Measurements from ENCODE around the gene ADH1C.
"Not testable (repeated sequence)": the region's sequence is repeated elsewhere in the genome, so short reads cannot be mapped to it uniquely, and the experiment has no call there.

Gene ADH1C

DNA sequence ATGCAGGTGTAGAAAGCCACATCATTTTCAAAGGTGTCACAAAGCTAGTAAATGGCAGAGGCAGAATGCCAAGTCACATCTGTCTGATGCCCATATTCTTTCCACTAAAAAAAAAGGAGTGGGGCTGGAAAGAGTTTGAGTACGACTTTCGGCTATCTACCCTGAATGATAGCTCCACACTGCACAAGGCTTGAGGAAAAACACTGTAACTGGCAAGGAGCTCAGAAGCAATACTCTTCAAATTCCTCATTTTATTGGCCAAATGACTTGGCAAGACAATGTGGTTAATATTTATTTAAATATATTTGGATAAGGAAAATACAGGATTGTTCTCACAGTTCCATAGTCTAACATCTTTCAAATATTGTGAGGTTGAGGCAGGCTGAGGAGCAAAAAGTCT is 5.4 kb upstream of the ADH1C start:
- no peak for TF ChIP-seq CTCF (IDR thresholded peaks at IDR 0.05; ENCODE audit: low read depth, low read length)
- TF ChIP-seq EZH2phosphoT487 (IDR thresholded peaks at IDR 0.05; ENCODE audit: low read depth), result no peak
- Histone ChIP-seq H3K4me2 (ENCODE audit: low read length) (no peak overlapping the region), H2AFZ (ENCODE audit: low read depth, low read length) (no peak overlapping the region), H3K27me3 (ENCODE audit: low read depth, low read length) (no peaks in the 10 kb centered on the region), H3K9me3 (ENCODE audit: insufficient read depth, low read length) (no peaks in the 10 kb centered on the region), H3K4me1 (ENCODE audit: low read length) (peaks cover 7% of the 10 kb centered on the region), H3K36me3 (replicated peaks; ENCODE audit: low read depth, low read length) (no peaks in the 10 kb centered on the region), H3K79me2 (ENCODE audit: low read length) (no peaks in the 10 kb centered on the region), H4K20me1 (ENCODE audit: insufficient read depth, low read length) (no peaks in the 10 kb centered on the region), H3K9ac (ENCODE audit: low read length) (no peak overlapping the region), H3K27ac (ENCODE audit: low read length) (no peak overlapping the region), H3K4me3 (ENCODE audit: low read length) (no peak overlapping the region)

DNA sequence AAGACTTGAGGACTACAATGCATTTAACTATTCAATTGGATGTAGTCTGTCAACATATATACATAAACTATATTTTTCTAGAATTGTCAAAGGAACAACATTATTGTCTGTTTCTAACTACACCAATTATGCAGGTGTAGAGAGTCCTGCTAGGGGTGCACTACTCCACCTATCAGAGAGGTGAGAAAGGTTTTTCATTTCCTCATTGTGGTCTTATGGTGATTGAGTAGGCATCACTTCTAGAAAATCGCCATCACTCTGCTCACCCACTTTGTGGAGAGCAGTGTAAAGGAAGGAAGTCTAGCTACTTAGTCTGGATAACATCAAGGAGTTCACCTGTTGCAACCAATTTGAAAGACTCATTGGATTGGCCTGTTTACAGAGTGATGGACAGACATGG is 4.4 kb upstream of the ADH1C start:
- TF ChIP-seq CTCF (IDR thresholded peaks at IDR 0.05; ENCODE audit: low read depth, low read length), result no peak
- no peak for TF ChIP-seq EZH2phosphoT487 (IDR thresholded peaks at IDR 0.05; ENCODE audit: low read depth)
- H3K27me3 ChIP-seq (ENCODE audit: low read depth, low read length), result no peaks in the 10 kb centered on the region
- H3K4me2 ChIP-seq (ENCODE audit: low read length), result no peak overlapping the region
- no peaks in the 10 kb centered on the region for H3K79me2 ChIP-seq (ENCODE audit: low read length)
- no peaks in the 10 kb centered on the region for H3K36me3 ChIP-seq (replicated peaks; ENCODE audit: low read depth, low read length)
- H3K27ac ChIP-seq (ENCODE audit: low read length), result no peak overlapping the region
- peaks cover 12% of the 10 kb centered on the region for H3K4me1 ChIP-seq (ENCODE audit: low read length)
- no peak overlapping the region for H3K4me3 ChIP-seq (ENCODE audit: low read length)
- H4K20me1 ChIP-seq (ENCODE audit: insufficient read depth, low read length), result no peaks in the 10 kb centered on the region
- H3K9ac ChIP-seq (ENCODE audit: low read length), result no peak overlapping the region
- H2AFZ ChIP-seq (ENCODE audit: low read depth, low read length), result no peak overlapping the region
- H3K9me3 ChIP-seq (ENCODE audit: insufficient read depth, low read length), result no peaks in the 10 kb centered on the region

DNA sequence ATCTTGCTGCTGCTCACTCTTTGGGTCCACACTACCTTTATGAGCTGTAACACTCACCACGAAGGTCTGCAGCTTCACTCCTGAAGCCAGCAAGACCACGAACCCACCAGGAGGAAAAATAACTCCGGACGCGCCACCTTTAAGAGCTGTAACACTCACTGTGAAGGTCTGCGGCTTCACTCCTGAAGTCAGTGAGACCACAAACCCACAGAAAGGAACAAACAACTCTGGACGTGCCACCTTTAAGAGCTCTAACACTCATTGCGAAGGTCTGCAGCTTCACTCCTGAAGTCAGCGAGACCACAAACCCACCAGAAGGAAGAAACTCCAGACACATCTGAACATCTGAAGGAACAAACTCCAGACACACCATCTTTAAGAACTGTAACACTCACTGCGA is 3.6 kb upstream of the ADH1C start:
- H3K4me1 ChIP-seq (ENCODE audit: low read length), result peaks cover 12% of the 10 kb centered on the region
- H2AFZ ChIP-seq (ENCODE audit: low read depth, low read length); H3K27ac ChIP-seq (ENCODE audit: low read length); H3K27me3 ChIP-seq (ENCODE audit: low read depth, low read length); H3K4me3 ChIP-seq (ENCODE audit: low read length); H3K36me3 ChIP-seq (replicated peaks; ENCODE audit: low read depth, low read length); H3K9me3 ChIP-seq (ENCODE audit: insufficient read depth, low read length); H3K79me2 ChIP-seq (ENCODE audit: low read length); H3K4me2 ChIP-seq (ENCODE audit: low read length); H3K9ac ChIP-seq (ENCODE audit: low read length); H4K20me1 ChIP-seq (ENCODE audit: insufficient read depth, low read length): not testable (repeated sequence)

- Histone ChIP-seq H3K9me3 (ENCODE audit: insufficient read depth, low read length) (no peaks in the 10 kb centered on the region), H3K36me3 (replicated peaks; ENCODE audit: low read depth, low read length) (no peaks in the 10 kb centered on the region), H3K9ac (ENCODE audit: low read length) (no peak overlapping the region), H4K20me1 (ENCODE audit: insufficient read depth, low read length) (no peaks in the 10 kb centered on the region), H3K27ac (ENCODE audit: low read length) (no peak overlapping the region), H3K79me2 (ENCODE audit: low read length) (no peaks in the 10 kb centered on the region), H2AFZ (ENCODE audit: low read depth, low read length) (no peak overlapping the region), H3K4me1 (ENCODE audit: low read length) (peaks cover 7% of the 10 kb centered on the region; the same call in 1 of the 2 replicates), H3K4me2 (ENCODE audit: low read length) (no peak overlapping the region), H3K27me3 (ENCODE audit: low read depth, low read length) (no peaks in the 10 kb centered on the region), H3K4me3 (ENCODE audit: low read length) (no peak overlapping the region)
- TF ChIP-seq CTCF (IDR thresholded peaks at IDR 0.05; ENCODE audit: low read depth, low read length) (no peak), EZH2phosphoT487 (IDR thresholded peaks at IDR 0.05; ENCODE audit: low read depth) (no peak)
These were observed 1.1 kb downstream of the ADH1C start for GRCh38 chr4:99351487-99351886.

GRCh38 chr4:99349338-99349737 is 3.2 kb downstream of the ADH1C start:
- TF ChIP-seq CTCF (IDR thresholded peaks at IDR 0.05; ENCODE audit: low read depth, low read length) (no peak), EZH2phosphoT487 (IDR thresholded peaks at IDR 0.05; ENCODE audit: low read depth) (no peak)
- Histone ChIP-seq H3K4me2 (ENCODE audit: low read length) (no peak overlapping the region), H3K27me3 (ENCODE audit: low read depth, low read length) (no peaks in the 10 kb centered on the region), H3K9ac (ENCODE audit: low read length) (no peak overlapping the region), H2AFZ (ENCODE audit: low read depth, low read length) (no peak overlapping the region), H3K9me3 (ENCODE audit: insufficient read depth, low read length) (no peaks in the 10 kb centered on the region), H3K36me3 (replicated peaks; ENCODE audit: low read depth, low read length) (no peaks in the 10 kb centered on the region), H3K79me2 (ENCODE audit: low read length) (no peaks in the 10 kb centered on the region), H3K4me1 (ENCODE audit: low read length) (peaks cover 7% of the 10 kb centered on the region; the same call in 1 of the 2 replicates), H3K4me3 (ENCODE audit: low read length) (no peak overlapping the region), H4K20me1 (ENCODE audit: insufficient read depth, low read length) (no peaks in the 10 kb centered on the region), H3K27ac (ENCODE audit: low read length) (no peak overlapping the region)

GRCh38 chr4:99342624-99343023 is 9.9 kb downstream of the ADH1C start:
- not testable (repeated sequence) for H3K4me1 ChIP-seq (ENCODE audit: low read length); H3K79me2 ChIP-seq (ENCODE audit: low read length); H3K27ac ChIP-seq (ENCODE audit: low read length); H3K27me3 ChIP-seq (ENCODE audit: low read depth, low read length); H3K9me3 ChIP-seq (ENCODE audit: insufficient read depth, low read length); H3K4me2 ChIP-seq (ENCODE audit: low read length); H4K20me1 ChIP-seq (ENCODE audit: insufficient read depth, low read length); H3K9ac ChIP-seq (ENCODE audit: low read length); H2AFZ ChIP-seq (ENCODE audit: low read depth, low read length); H3K4me3 ChIP-seq (ENCODE audit: low read length); H3K36me3 ChIP-seq (replicated peaks; ENCODE audit: low read depth, low read length)
